Measurements from ENCODE around the gene ABCB9.

The ABCB9 gene

GRCh38 chr12:122994781-122995502 lies 28.7 kb upstream of the ABCB9 start:
- DNase-seq, result no peak

GRCh38 chr12:122994140-122994675 lies 27.9 kb upstream of the ABCB9 start:
- no peak for DNase-seq

GRCh38 chr12:122992386-122992785 lies 26.1 kb upstream of the ABCB9 start:
- no peak for DNase-seq

- no peak for DNase-seq
Observed at GRCh38 chr12:122991623-122992275, 25.5 kb upstream of the ABCB9 start.

GRCh38 chr12:122990961-122991622 lies 24.8 kb upstream of the ABCB9 start:
- no peak for DNase-seq

GRCh38 chr12:122990561-122990960 lies 24.3 kb upstream of the ABCB9 start:
- no peak for DNase-seq

- DNase-seq, result no peak
Observed at GRCh38 chr12:122989874-122990419, 23.7 kb upstream of the ABCB9 start.

GRCh38 chr12:122989225-122989839 lies 23.1 kb upstream of the ABCB9 start:
- no peak for DNase-seq

- DNase-seq, result no peak
Observed at GRCh38 chr12:122988612-122989212, 22.4 kb upstream of the ABCB9 start.

- DNase-seq, result no peak
Observed at GRCh38 chr12:122988036-122988435, 21.8 kb upstream of the ABCB9 start.

GRCh38 chr12:122987086-122987951 lies 21.1 kb upstream of the ABCB9 start:
- no peak for DNase-seq

- DNase-seq, result no peak
Observed at GRCh38 chr12:122986258-122986871, 20.1 kb upstream of the ABCB9 start.

- no peak for DNase-seq
Observed at GRCh38 chr12:122985338-122986257, 19.3 kb upstream of the ABCB9 start.

- DNase-seq, result no peak
Observed at GRCh38 chr12:122984612-122985337, 18.5 kb upstream of the ABCB9 start.

- DNase-seq, result no peak
Observed at GRCh38 chr12:122983789-122984515, 17.7 kb upstream of the ABCB9 start.

GRCh38 chr12:122982963-122983788 lies 16.9 kb upstream of the ABCB9 start:
- no peak for DNase-seq

- DNase-seq, result no peak
Observed at GRCh38 chr12:122982477-122982815, 16.2 kb upstream of the ABCB9 start.

Data from SHP77 treated with DMSO at 0.1 percent for 48 hours (cell line).